ENCODE data around the gene PAFAH2. TPM values are rescaled to one million over a fixed set of nuclear protein-coding genes. Genes with fewer than 3 reads are reported as not detected.

Gene PAFAH2
- total RNA-seq, 2 experiments from 2014 or later: 7.4 to 8.0 TPM

- POLR2A ChIA-PET: no interaction called here
Observed at GRCh38 chr1:26038904-26039303, 41.0 kb upstream of the PAFAH2 start.

GRCh38 chr1:26038477-26038876 lies 40.6 kb upstream of the PAFAH2 start:
- Mint-ChIP-seq H3K4me1 (ENCODE audit: low read depth) (peaks cover 14% of the 10 kb centered on the region), H3K9me3 (no peaks in the 10 kb centered on the region), H3K27ac (no peak overlapping the region), H3K36me3 (ENCODE audit: low read depth) (no peaks in the 10 kb centered on the region), H3K27me3 (peaks cover 5% of the 10 kb centered on the region), H3K4me3 (no peak overlapping the region)
- ChIA-PET POLR2A (no interaction called here), CTCF (interaction anchor here (0.8 to 2.3 kb wide), 6 partner anchors 9 to 132 kb away, joined by 3 to 9 read pairs (median 4); partner anchors contain the start of gene ZNF593)
- intact Hi-C loops (cut with micrococcal nuclease): loop anchor here (10.0 kb wide), 1 partner anchor 106 kb away; no protein-coding TSS in a partner anchor
- ATAC-seq (no peak), DNase-seq (no peak)
- TF ChIP-seq CTCF (IDR thresholded peaks at IDR 0.05): no peak

More at GRCh38 chr1:26038904-26039303, 41.0 kb upstream of the PAFAH2 start:
- intact Hi-C loops (cut with micrococcal nuclease): loop anchor here (10.0 kb wide), 1 partner anchor 106 kb away; no protein-coding TSS in a partner anchor
- TF ChIP-seq CTCF (IDR thresholded peaks at IDR 0.05): no peak
- Mint-ChIP-seq H3K36me3 (ENCODE audit: low read depth) (no peaks in the 10 kb centered on the region), H3K4me3 (no peak overlapping the region), H3K9me3 (no peaks in the 10 kb centered on the region), H3K27ac (no peak overlapping the region), H3K27me3 (peaks cover 8% of the 10 kb centered on the region), H3K4me1 (ENCODE audit: low read depth) (peaks cover 14% of the 10 kb centered on the region)
- ATAC-seq: no peak
- DNase-seq: no peak
- CTCF ChIA-PET: interaction anchor here (0.8 to 2.3 kb wide), 6 partner anchors 9 to 131 kb away, joined by 3 to 9 read pairs (median 4); partner anchors contain the start of gene ZNF593

GRCh38 chr1:26037904-26038303 lies 40.0 kb upstream of the PAFAH2 start:
- intact Hi-C loops (cut with micrococcal nuclease): loop anchor here (10.0 kb wide), 1 partner anchor 107 kb away; no protein-coding TSS in a partner anchor
- Mint-ChIP-seq H3K27me3 (no peaks in the 10 kb centered on the region), H3K4me3 (no peak overlapping the region), H3K27ac (no peak overlapping the region), H3K9me3 (no peaks in the 10 kb centered on the region), H3K36me3 (ENCODE audit: low read depth) (no peaks in the 10 kb centered on the region), H3K4me1 (ENCODE audit: low read depth) (peaks cover 14% of the 10 kb centered on the region)
- no peak for ATAC-seq
- no peak for DNase-seq
- no peak for TF ChIP-seq CTCF (IDR thresholded peaks at IDR 0.05)
- ChIA-PET POLR2A (no interaction called here), CTCF (interaction anchor here (1.1 to 2.3 kb wide), 5 partner anchors 8 to 127 kb away, joined by 3 to 9 read pairs (median 4); no protein-coding TSS in a partner anchor)

- no peak overlapping the region for H3K27ac Mint-ChIP-seq
- DNase-seq: no peak
- POLR2A ChIA-PET: no interaction called here
Observed at GRCh38 chr1:26036756-26037281, 39.0 kb upstream of the PAFAH2 start.

More at GRCh38 chr1:26036756-26037281, 39.0 kb upstream of the PAFAH2 start:
- H3K4me3 Mint-ChIP-seq: no peak overlapping the region
- CTCF ChIA-PET: interaction anchor here (0.6 to 5.7 kb wide), 27 partner anchors 8 to 141 kb away, joined by 3 to 31 read pairs (median 5); partner anchors contain the start of genes C1orf232, EXTL1, PAFAH2 and SLC30A2
- ATAC-seq: no peak
- no peak for TF ChIP-seq CTCF (IDR thresholded peaks at IDR 0.05)
- H3K9me3 Mint-ChIP-seq: no peaks in the 10 kb centered on the region
- H3K27me3 Mint-ChIP-seq: no peaks in the 10 kb centered on the region
- no peaks in the 10 kb centered on the region for H3K36me3 Mint-ChIP-seq (ENCODE audit: low read depth)
- intact Hi-C loops (cut with micrococcal nuclease): loop anchor here (10.0 kb wide), 1 partner anchor 108 kb away; no protein-coding TSS in a partner anchor
- peaks cover 14% of the 10 kb centered on the region for H3K4me1 Mint-ChIP-seq (ENCODE audit: low read depth)
